ENCODE data around the gene KCNIP4.

DNA sequence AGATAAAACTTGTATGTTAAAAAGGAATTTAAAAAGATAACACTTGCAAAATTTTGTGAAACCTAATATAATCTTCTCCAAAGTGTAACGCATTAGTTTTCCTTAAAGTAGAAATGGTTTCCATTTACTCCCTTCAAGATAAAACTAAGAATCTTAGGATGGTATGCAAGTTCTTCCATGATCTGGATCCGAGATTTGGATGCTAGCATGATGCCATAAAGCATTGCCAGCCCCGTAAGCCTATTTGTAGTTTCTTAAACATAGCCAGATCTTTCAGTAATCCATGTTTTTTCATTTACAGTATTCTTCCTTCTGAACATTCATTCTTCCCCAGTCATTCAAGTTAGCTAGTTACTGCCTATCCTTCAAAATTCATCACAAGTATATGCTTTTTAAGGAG is 572.4 kb downstream of the KCNIP4 start:
- TF ChIP-seq, protein P1, sequence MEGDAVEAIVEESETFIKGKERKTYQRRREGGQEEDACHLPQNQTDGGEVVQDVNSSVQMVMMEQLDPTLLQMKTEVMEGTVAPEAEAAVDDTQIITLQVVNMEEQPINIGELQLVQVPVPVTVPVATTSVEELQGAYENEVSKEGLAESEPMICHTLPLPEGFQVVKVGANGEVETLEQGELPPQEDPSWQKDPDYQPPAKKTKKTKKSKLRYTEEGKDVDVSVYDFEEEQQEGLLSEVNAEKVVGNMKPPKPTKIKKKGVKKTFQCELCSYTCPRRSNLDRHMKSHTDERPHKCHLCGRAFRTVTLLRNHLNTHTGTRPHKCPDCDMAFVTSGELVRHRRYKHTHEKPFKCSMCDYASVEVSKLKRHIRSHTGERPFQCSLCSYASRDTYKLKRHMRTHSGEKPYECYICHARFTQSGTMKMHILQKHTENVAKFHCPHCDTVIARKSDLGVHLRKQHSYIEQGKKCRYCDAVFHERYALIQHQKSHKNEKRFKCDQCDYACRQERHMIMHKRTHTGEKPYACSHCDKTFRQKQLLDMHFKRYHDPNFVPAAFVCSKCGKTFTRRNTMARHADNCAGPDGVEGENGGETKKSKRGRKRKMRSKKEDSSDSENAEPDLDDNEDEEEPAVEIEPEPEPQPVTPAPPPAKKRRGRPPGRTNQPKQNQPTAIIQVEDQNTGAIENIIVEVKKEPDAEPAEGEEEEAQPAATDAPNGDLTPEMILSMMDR (conservative IDR thresholded peaks at IDR 0.05; ENCODE audit: low read length): no peak
- TF ChIP-seq EZH2phosphoT487 (IDR thresholded peaks at IDR 0.05; ENCODE audit: borderline replicate concordance): no peak
